ENCODE results near the gene TSPO.

The TSPO gene

GRCh38 chr22:43174941-43175531 is 23.7 kb downstream of the TSPO start:
- DNase-seq (ENCODE audit: low read depth in 3 of 3, low spot score in 1 of 3) = no peak

GRCh38 chr22:43176090-43176489 is 24.7 kb downstream of the TSPO start:
- DNase-seq (ENCODE audit: low read depth in 3 of 3, low spot score in 1 of 3) = no peak

- no peak for DNase-seq (ENCODE audit: low read depth in 3 of 3, low spot score in 1 of 3)
Measured at GRCh38 chr22:43177479-43177878, 26.1 kb downstream of the TSPO start.

GRCh38 chr22:43179146-43179910 is 28.0 kb downstream of the TSPO start:
- no peak for DNase-seq (ENCODE audit: low read depth in 3 of 3, low spot score in 1 of 3)

GRCh38 chr22:43179911-43180195 is 28.5 kb downstream of the TSPO start:
- no peak for DNase-seq (ENCODE audit: low read depth in 3 of 3, low spot score in 1 of 3)

GRCh38 chr22:43180670-43181069 is 29.3 kb downstream of the TSPO start:
- DNase-seq (ENCODE audit: low read depth in 3 of 3, low spot score in 1 of 3) = no peak

- DNase-seq (ENCODE audit: low read depth in 3 of 3, low spot score in 1 of 3) = no peak
Measured at GRCh38 chr22:43181321-43182076, 30.1 kb downstream of the TSPO start.

- no peak for DNase-seq (ENCODE audit: low read depth in 3 of 3, low spot score in 1 of 3)
Measured at GRCh38 chr22:43182118-43182517, 30.8 kb downstream of the TSPO start.

- no peak for DNase-seq (ENCODE audit: low read depth in 3 of 3, low spot score in 1 of 3)
Measured at GRCh38 chr22:43182726-43183125, 31.4 kb downstream of the TSPO start.

- no peak for DNase-seq (ENCODE audit: low read depth in 3 of 3, low spot score in 1 of 3)
Measured at GRCh38 chr22:43183496-43184277, 32.3 kb downstream of the TSPO start.

- DNase-seq (ENCODE audit: low read depth in 3 of 3, low spot score in 1 of 3) = no peak
Measured at GRCh38 chr22:43185860-43186261, 34.5 kb downstream of the TSPO start.

- DNase-seq (ENCODE audit: low read depth in 3 of 3, low spot score in 1 of 3) = peak; percentile 26 to 49 (median 47)
Measured at GRCh38 chr22:43186272-43187170, 35.2 kb downstream of the TSPO start, which contains the start of gene TTLL12. TTLL12 (minus strand) TSS chr22:43187134; CDS start chr22:43187069, 65 bp downstream.

- DNase-seq (ENCODE audit: low read depth in 3 of 3, low spot score in 1 of 3) = peak; percentile 92 to 94 (median 94)
Measured at GRCh38 chr22:43187171-43188099, 36.1 kb downstream of the TSPO start.

- no peak for DNase-seq (ENCODE audit: low read depth in 3 of 3, low spot score in 1 of 3)
Measured at GRCh38 chr22:43188829-43189545, 37.6 kb downstream of the TSPO start.

- no peak for DNase-seq (ENCODE audit: low read depth in 3 of 3, low spot score in 1 of 3)
Measured at GRCh38 chr22:43191831-43192230, 40.5 kb downstream of the TSPO start.

- no peak for DNase-seq (ENCODE audit: low read depth in 3 of 3, low spot score in 1 of 3)
Measured at GRCh38 chr22:43197271-43197941, 46.0 kb downstream of the TSPO start.

- DNase-seq (ENCODE audit: low read depth in 3 of 3, low spot score in 1 of 3) = no peak
Measured at GRCh38 chr22:43198126-43198525, 46.8 kb downstream of the TSPO start.

GRCh38 chr22:43198936-43199335 is 47.6 kb downstream of the TSPO start:
- DNase-seq (ENCODE audit: low read depth in 3 of 3, low spot score in 1 of 3) = no peak

All from stimulated activated CD4-positive, alpha-beta T cell treated with anti-CD3 and anti-CD28 coated beads, TNF-alpha, amount 100 ng/mL, for 1 hour (primary cell).